Activated CD4-positive, alpha-beta T cell treated with anti-CD3 and anti-CD28 coated beads, Interleukin-2, amount 50 U/mL, for 48 hours (primary cell): ENCODE data around the gene CORO2A.
A peak's percentile ranks its signal among the peaks of the same experiment; 100 is the strongest.

Experiments
- DNase-seq, 2 experiments: peaks; one replicate each; pipeline ENCODE4 v3.0.0-alpha.2; 2020

The CORO2A gene

GRCh38 chr9:98219364-98219716 lies 26.9 kb upstream of the CORO2A start:
- no peak for DNase-seq

GRCh38 chr9:98218562-98219363 lies 26.3 kb upstream of the CORO2A start:
- DNase-seq, result no peak

- no peak for DNase-seq
These were observed 24.8 kb upstream of the CORO2A start for GRCh38 chr9:98217255-98217654.

- no peak for DNase-seq
These were observed 24.0 kb upstream of the CORO2A start for GRCh38 chr9:98216391-98216790.

GRCh38 chr9:98215821-98216220 lies 23.4 kb upstream of the CORO2A start:
- no peak for DNase-seq

- DNase-seq, result no peak
These were observed 22.8 kb upstream of the CORO2A start for GRCh38 chr9:98215271-98215670.

- no peak for DNase-seq
These were observed 22.4 kb upstream of the CORO2A start for GRCh38 chr9:98214811-98215210.

GRCh38 chr9:98211260-98211659 lies 18.8 kb upstream of the CORO2A start:
- DNase-seq, result no peak

- DNase-seq, result no peak
These were observed 18.0 kb upstream of the CORO2A start for GRCh38 chr9:98210435-98210834.

- DNase-seq, result no peak
These were observed 17.1 kb upstream of the CORO2A start for GRCh38 chr9:98209530-98209929.

GRCh38 chr9:98208635-98209034 lies 16.2 kb upstream of the CORO2A start:
- no peak for DNase-seq

GRCh38 chr9:98207606-98208005 lies 15.2 kb upstream of the CORO2A start:
- no peak for DNase-seq

GRCh38 chr9:98206754-98207153 lies 14.3 kb upstream of the CORO2A start:
- no peak for DNase-seq

GRCh38 chr9:98204692-98205091 lies 12.3 kb upstream of the CORO2A start:
- DNase-seq, result no peak

GRCh38 chr9:98203153-98203552 lies 10.7 kb upstream of the CORO2A start:
- no peak for DNase-seq

- DNase-seq, result no peak
These were observed 9.8 kb upstream of the CORO2A start for GRCh38 chr9:98202252-98202651.

- no peak for DNase-seq
These were observed 9.3 kb upstream of the CORO2A start for GRCh38 chr9:98201749-98202148.

- DNase-seq, result no peak
These were observed 8.7 kb upstream of the CORO2A start for GRCh38 chr9:98201102-98201501.

GRCh38 chr9:98199388-98200033 lies 7.1 kb upstream of the CORO2A start:
- no peak for DNase-seq

GRCh38 chr9:98195671-98196070 lies 3.2 kb upstream of the CORO2A start:
- no peak for DNase-seq

- DNase-seq, result no peak
These were observed 1.0 kb upstream of the CORO2A start for GRCh38 chr9:98193336-98193944.

GRCh38 chr9:98191671-98192502 lies 550 bp downstream of the CORO2A start:
- DNase-seq, result peak; percentile 29 to 37

GRCh38 chr9:98191181-98191608 lies 1.2 kb downstream of the CORO2A start:
- DNase-seq, result no peak
